Measurements from ENCODE around the gene KIF23.
A peak's percentile ranks its signal among the peaks of the same experiment; 100 is the strongest.

The KIF23 gene

DNA sequence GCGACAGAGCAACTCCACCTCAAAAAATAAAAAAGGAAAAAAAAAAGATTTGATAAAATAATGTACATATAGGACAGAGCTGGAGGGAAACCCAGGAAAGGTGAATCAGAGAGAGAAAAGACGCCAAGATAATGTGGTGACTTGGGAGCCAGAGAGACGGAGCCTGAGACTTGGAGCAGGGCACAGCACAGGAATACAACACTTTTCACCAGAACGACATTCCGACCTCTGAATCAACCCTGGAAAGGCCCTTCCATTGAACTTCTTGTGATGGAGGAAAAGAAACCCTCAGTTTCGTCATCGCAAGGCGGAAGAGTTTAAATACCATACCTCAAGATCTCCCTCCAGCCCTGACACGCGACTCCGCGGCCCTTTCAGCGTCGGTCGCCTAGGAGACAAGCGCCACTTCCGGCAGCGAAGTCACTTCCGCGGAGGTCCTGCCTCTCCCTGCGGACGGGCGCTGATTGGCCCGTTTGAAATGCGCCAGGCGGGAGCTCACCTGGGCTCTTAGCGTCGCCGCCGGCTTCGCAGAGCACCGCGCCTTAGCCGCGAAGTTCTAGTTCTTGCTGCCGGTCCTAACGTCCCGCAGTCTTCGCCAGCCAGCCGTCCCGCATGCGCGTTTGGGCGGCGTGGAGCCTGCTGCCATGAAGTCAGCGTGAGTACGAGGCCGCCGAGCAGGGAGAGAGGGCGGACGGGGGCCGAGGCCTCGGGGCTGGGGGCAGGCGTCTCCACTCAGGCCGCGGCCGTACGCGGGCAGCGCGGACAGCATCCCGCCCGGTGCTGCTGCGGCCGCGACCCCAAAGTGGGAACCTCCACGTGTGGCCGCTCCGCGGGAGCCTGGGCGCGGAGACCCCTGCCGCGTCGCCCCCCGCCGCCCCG is at the start of gene KIF23:
TSS of gene KIF23 (plus strand) at position 528 of the 879 bp plus-strand sequence. CDS start at position 645, 117 bp downstream.
- TF ChIP-seq, protein P1, sequence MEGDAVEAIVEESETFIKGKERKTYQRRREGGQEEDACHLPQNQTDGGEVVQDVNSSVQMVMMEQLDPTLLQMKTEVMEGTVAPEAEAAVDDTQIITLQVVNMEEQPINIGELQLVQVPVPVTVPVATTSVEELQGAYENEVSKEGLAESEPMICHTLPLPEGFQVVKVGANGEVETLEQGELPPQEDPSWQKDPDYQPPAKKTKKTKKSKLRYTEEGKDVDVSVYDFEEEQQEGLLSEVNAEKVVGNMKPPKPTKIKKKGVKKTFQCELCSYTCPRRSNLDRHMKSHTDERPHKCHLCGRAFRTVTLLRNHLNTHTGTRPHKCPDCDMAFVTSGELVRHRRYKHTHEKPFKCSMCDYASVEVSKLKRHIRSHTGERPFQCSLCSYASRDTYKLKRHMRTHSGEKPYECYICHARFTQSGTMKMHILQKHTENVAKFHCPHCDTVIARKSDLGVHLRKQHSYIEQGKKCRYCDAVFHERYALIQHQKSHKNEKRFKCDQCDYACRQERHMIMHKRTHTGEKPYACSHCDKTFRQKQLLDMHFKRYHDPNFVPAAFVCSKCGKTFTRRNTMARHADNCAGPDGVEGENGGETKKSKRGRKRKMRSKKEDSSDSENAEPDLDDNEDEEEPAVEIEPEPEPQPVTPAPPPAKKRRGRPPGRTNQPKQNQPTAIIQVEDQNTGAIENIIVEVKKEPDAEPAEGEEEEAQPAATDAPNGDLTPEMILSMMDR (IDR thresholded peaks at IDR 0.05; ENCODE audit: insufficient read depth, missing control alignments), result no peak
- FAIRE-seq, result no peak
- DNase-seq (ENCODE audit: insufficient read length, low spot score), result peak; percentile 98

DNA sequence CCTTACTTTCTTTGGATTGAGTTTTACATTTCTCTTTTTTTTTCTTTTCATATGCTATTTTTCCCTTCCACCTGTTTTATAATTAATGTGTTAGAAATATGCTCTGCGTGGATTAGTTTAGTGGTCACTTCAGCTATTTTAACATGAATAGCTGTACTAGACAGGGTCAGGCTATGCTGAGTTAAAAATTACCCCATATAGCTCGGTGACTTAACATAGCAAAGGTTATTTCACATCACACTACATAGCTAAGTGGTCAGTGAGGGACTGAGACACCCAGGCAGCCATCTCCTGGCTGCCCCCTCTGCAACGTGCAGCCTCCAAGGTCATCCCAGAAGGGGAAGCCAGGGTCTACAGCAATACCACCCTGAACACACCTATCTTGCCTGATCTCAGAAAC is 46.9 kb upstream of the KIF23 start:
- TF ChIP-seq, protein P1 (IDR thresholded peaks at IDR 0.05; ENCODE audit: insufficient read depth, missing control alignments), result no peak
- no peak for DNase-seq (ENCODE audit: insufficient read length, low spot score)
- FAIRE-seq, result no peak

DNA sequence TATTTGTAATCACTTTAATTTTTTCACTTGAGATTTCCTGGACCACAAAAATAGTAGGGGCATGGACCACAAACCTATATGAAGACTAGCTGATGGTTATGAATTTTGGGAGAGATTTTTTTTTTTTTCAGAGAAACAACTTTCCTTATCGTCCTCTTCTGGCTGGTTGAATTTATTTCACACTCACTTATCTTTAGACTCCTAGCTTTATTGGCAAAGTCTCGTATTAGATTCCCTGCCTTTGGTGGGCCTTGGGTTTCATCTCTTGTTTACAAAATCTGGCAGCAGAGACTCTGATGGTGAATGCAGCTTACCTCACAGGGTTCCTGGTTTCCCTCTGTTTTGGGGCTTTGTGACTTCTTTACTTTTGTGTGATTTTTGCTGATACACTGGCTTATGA is 44.5 kb upstream of the KIF23 start:
- DNase-seq (ENCODE audit: insufficient read length, low spot score) (no peak), FAIRE-seq (no peak)
- TF ChIP-seq, protein P1 (IDR thresholded peaks at IDR 0.05; ENCODE audit: insufficient read depth, missing control alignments), result no peak

DNA sequence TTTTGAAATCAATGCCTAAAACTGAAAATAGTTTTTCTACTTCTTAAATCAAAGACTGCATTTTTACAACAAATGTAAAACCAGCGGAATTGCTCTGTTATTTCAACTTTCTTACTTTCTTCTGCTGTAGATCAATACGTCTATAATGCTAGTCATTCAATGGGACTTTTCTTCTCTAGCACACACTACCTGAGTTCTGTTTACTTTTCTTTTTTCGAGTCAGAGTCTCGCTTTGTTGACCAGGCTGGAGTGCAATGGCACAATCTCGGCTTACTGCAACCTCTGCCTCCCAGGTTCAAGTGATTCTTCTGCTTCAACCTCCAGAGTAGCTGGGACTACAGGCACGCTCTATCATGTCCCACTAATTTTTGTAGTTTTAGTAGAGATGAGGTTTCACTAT is 40.7 kb upstream of the KIF23 start:
- DNase-seq (ENCODE audit: insufficient read length, low spot score) (no peak), FAIRE-seq (no peak)
- TF ChIP-seq, protein P1 (IDR thresholded peaks at IDR 0.05; ENCODE audit: insufficient read depth, missing control alignments), result no peak

DNA sequence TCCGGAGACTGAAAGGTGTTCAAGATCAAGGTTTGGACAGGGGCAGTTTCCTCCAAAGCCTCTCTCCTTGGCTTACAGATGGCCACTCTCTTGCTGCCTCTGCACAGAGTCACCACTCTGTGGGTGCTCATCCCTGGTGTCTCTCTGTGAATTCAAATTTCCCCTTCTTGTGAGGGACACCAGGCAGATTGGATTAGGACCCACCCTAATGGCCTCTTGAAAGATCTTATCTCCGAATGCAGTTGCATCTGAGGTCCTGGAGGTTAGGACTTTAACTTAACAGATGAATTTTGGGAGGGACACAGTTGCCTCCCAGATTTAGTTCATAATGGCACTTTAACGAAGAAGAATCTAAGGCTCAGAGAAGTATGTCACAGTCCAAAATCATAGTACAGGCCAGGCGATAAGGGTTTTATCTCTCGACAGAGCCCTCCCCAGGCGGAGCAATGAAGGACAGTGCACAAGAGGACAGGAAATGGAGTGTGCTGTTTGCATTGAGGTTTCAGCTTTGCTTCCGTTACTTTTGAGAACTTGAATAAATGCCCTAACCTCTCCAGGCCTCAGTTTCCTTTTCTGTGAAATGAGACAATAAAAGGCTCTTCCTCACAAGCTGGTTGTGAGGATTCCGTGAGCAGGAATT is 38.9 kb upstream of the KIF23 start:
- FAIRE-seq, result no peak
- no peak for DNase-seq (ENCODE audit: insufficient read length, low spot score)
- TF ChIP-seq, protein P1 (IDR thresholded peaks at IDR 0.05; ENCODE audit: insufficient read depth, missing control alignments), result no peak

DNA sequence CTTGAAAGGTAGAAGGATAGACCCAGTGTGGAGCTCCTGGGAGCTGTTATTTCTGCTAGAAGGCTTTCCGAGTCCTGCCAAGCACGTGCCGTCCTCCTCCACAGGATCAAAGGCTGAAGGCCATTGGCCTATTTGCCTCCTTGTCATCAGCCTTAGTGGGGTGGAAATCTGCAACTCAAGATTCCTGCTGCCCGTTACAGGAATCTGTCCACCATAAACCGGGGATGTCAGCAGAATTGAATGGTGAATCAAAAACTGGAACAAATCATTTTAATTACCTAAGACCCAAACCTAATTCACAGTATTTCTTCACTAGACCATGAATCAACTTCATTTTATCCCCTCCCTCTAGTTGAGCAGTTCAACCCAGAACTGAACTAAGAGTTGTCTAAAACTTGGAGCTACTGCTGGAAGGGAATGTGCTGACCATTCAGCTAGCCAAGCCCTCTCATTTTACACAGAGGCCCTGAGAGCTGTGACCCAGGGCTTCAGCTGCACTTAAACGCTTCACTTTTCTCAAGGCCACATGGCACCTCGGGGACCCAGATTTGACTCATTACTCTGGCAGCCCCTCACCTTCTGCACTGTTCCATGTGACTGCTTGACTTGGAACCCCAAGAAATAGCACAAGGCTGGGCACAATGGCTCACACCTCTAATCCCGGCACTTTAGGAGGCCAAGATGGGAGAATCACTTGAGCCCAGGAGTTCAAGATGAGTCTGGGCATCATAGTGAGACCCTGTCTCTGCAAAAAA is 36.8 kb upstream of the KIF23 start:
- TF ChIP-seq, protein P1 (IDR thresholded peaks at IDR 0.05; ENCODE audit: insufficient read depth, missing control alignments), result no peak
- FAIRE-seq (no peak), DNase-seq (ENCODE audit: insufficient read length, low spot score) (no peak)

Data from D721Med (cell line).